Activated CD4-positive, alpha-beta memory T cell treated with anti-CD3 and anti-CD28 coated beads for 36 hours (primary cell): ENCODE data around the gene GRIN3A. TPM values are rescaled to one million over a fixed set of nuclear protein-coding genes. Genes with fewer than 3 reads are reported as not detected.

Experiments used
- CTCF ChIA-PET: fragments of 350-600 bp; sonication (Branson Sonifier 250); formaldehyde crosslinking; loops from one replicate; lab custom pipeline; 2021; ENCODE audit warnings: antibody characterized with exemption, inconsistent platforms; lab: Charles Lee
- POLR2A ChIA-PET: fragments of 350-600 bp; sonication (Branson Sonifier 250); formaldehyde crosslinking; loops from one replicate; lab custom pipeline; 2021; ENCODE audit warnings: antibody characterized with exemption; lab: Charles Lee
- DNase-seq: peaks from one replicate; pipeline ENCODE4 v3.0.0-alpha.2; 2020
- H3K27ac Mint-ChIP-seq: one replicate; pipeline ENCODE4 v1.8.0; 2021; ENCODE audit warnings: mixed read lengths
- H3K27me3 Mint-ChIP-seq: one replicate; pipeline ENCODE4 v1.8.0; 2021; ENCODE audit warnings: mixed read lengths
- H3K36me3 Mint-ChIP-seq: one replicate; pipeline ENCODE4 v1.8.0; 2021; ENCODE audit warnings: mixed read lengths
- H3K4me1 Mint-ChIP-seq: one replicate; pipeline ENCODE4 v1.8.0; 2021; ENCODE audit warnings: low read depth, mixed read lengths
- H3K4me3 Mint-ChIP-seq: one replicate; pipeline ENCODE4 v1.8.0; 2021; ENCODE audit warnings: mild to moderate bottlenecking, mixed read lengths
- H3K9me3 Mint-ChIP-seq: one replicate; pipeline ENCODE4 v1.8.0; 2021; ENCODE audit warnings: mixed read lengths
- intact Hi-C: fragments of 100-400 bp; cut with micrococcal nuclease; formaldehyde crosslinking; loops from one replicate; pipeline ENCODE4 v1.15.1; 2023
- total RNA-seq, 2 experiments: library from RNA; stranded (reverse); gene quantifications; one replicate each; pipeline ENCODE4 v1.2.3, GENCODE V29; 2021

Gene GRIN3A
- total RNA-seq, 2 experiments from 2014 or later: not detected

- POLR2A ChIA-PET: no interaction called here
- H3K4me3 Mint-ChIP-seq: no peak overlapping the region
- DNase-seq: no peak
- intact Hi-C loops: loop anchor here (2.0 to 10.0 kb wide), 2 partner anchors 17 to 117 kb away; no protein-coding TSS in a partner anchor
- no peak overlapping the region for H3K27ac Mint-ChIP-seq
- H3K4me1 Mint-ChIP-seq: peaks cover 11% of the 10 kb centered on the region
- CTCF ChIA-PET: no interaction called here
- no peaks in the 10 kb centered on the region for H3K9me3 Mint-ChIP-seq
- no peaks in the 10 kb centered on the region for H3K27me3 Mint-ChIP-seq
- H3K36me3 Mint-ChIP-seq: no peaks in the 10 kb centered on the region
These were observed 151.0 kb downstream of the GRIN3A start for GRCh38 chr9:101587332-101588043.

GRCh38 chr9:101586651-101587050, 151.8 kb downstream of the GRIN3A start:
- Mint-ChIP-seq H3K4me1 (peaks cover 11% of the 10 kb centered on the region), H3K36me3 (no peaks in the 10 kb centered on the region), H3K4me3 (no peak overlapping the region), H3K27me3 (no peaks in the 10 kb centered on the region), H3K9me3 (no peaks in the 10 kb centered on the region), H3K27ac (no peak overlapping the region)
- intact Hi-C loops: loop anchor here (2.0 to 10.0 kb wide), 2 partner anchors 16 to 118 kb away; no protein-coding TSS in a partner anchor
- DNase-seq: peak; percentile 31
- CTCF ChIA-PET: no interaction called here
- POLR2A ChIA-PET: no interaction called here

GRCh38 chr9:101585740-101586139, 152.7 kb downstream of the GRIN3A start:
- intact Hi-C loops: loop anchor here (2.0 to 10.0 kb wide), 2 partner anchors 15 to 119 kb away; no protein-coding TSS in a partner anchor
- Mint-ChIP-seq H3K27ac (no peak overlapping the region), H3K4me1 (peaks cover 11% of the 10 kb centered on the region)

GRCh38 chr9:101582553-101582952, 155.9 kb downstream of the GRIN3A start:
- peaks cover 7% of the 10 kb centered on the region for H3K4me1 Mint-ChIP-seq
- no peaks in the 10 kb centered on the region for H3K27me3 Mint-ChIP-seq
- no peaks in the 10 kb centered on the region for H3K36me3 Mint-ChIP-seq
- no peak overlapping the region for H3K4me3 Mint-ChIP-seq
- no peaks in the 10 kb centered on the region for H3K9me3 Mint-ChIP-seq
- intact Hi-C loops: loop anchor here (10.0 kb wide), 1 partner anchor 122 kb away; no protein-coding TSS in a partner anchor
- no peak for DNase-seq
- no peak overlapping the region for H3K27ac Mint-ChIP-seq
- CTCF ChIA-PET: no interaction called here
- POLR2A ChIA-PET: no interaction called here

More at GRCh38 chr9:101585740-101586139, 152.7 kb downstream of the GRIN3A start:
- no peaks in the 10 kb centered on the region for H3K36me3 Mint-ChIP-seq
- no peak overlapping the region for H3K4me3 Mint-ChIP-seq
- ChIA-PET CTCF (interaction anchor here (0.6 kb wide), 1 partner anchor 66 kb away, joined by 3 read pairs; no protein-coding TSS in a partner anchor), POLR2A (no interaction called here)
- no peaks in the 10 kb centered on the region for H3K27me3 Mint-ChIP-seq
- DNase-seq: no peak
- H3K9me3 Mint-ChIP-seq: no peaks in the 10 kb centered on the region

GRCh38 chr9:101579711-101580545, 158.5 kb downstream of the GRIN3A start:
- ChIA-PET POLR2A (interaction anchor here (0.9 kb wide), 1 partner anchor 48 kb away, joined by 3 read pairs; no protein-coding TSS in a partner anchor), CTCF (no interaction called here)
- no peak overlapping the region for H3K4me3 Mint-ChIP-seq
- H3K9me3 Mint-ChIP-seq: no peaks in the 10 kb centered on the region
- peaks cover 7% of the 10 kb centered on the region for H3K4me1 Mint-ChIP-seq
- intact Hi-C loops: loop anchor here (10.0 kb wide), 1 partner anchor 125 kb away; no protein-coding TSS in a partner anchor
- no peaks in the 10 kb centered on the region for H3K27me3 Mint-ChIP-seq
- H3K36me3 Mint-ChIP-seq: no peaks in the 10 kb centered on the region
- no peak for DNase-seq
- H3K27ac Mint-ChIP-seq: no peak overlapping the region

- H3K4me1 Mint-ChIP-seq: peaks cover 21% of the 10 kb centered on the region
- no peaks in the 10 kb centered on the region for H3K9me3 Mint-ChIP-seq
- H3K36me3 Mint-ChIP-seq: no peaks in the 10 kb centered on the region
- no peak overlapping the region for H3K4me3 Mint-ChIP-seq
- no peak overlapping the region for H3K27ac Mint-ChIP-seq
- intact Hi-C loops: no loop called here
- DNase-seq: no peak
- CTCF ChIA-PET: no interaction called here
- POLR2A ChIA-PET: no interaction called here
- H3K27me3 Mint-ChIP-seq: no peaks in the 10 kb centered on the region
These were observed 160.1 kb downstream of the GRIN3A start for GRCh38 chr9:101578378-101578777.

- POLR2A ChIA-PET: no interaction called here
- CTCF ChIA-PET: interaction anchor here (0.8 to 1.2 kb wide), 2 partner anchors 27 to 42 kb away, joined by 3 read pairs; no protein-coding TSS in a partner anchor
These were observed 163.6 kb downstream of the GRIN3A start for GRCh38 chr9:101574731-101575333.

GRCh38 chr9:101572316-101572715, 166.1 kb downstream of the GRIN3A start:
- no peaks in the 10 kb centered on the region for H3K9me3 Mint-ChIP-seq
- POLR2A ChIA-PET: no interaction called here
- H3K4me3 Mint-ChIP-seq: no peak overlapping the region
- H3K27ac Mint-ChIP-seq: peak overlapping the region; percentile 53
- no peaks in the 10 kb centered on the region for H3K27me3 Mint-ChIP-seq
- DNase-seq: no peak
- peaks cover 78% of the 10 kb centered on the region for H3K4me1 Mint-ChIP-seq
- CTCF ChIA-PET: no interaction called here
- intact Hi-C loops: loop anchor here (1.0 kb wide), 1 partner anchor 39 kb away; the partner anchor contains the start of gene RNF20
- H3K36me3 Mint-ChIP-seq: peaks cover 9% of the 10 kb centered on the region

More at GRCh38 chr9:101574731-101575333, 163.6 kb downstream of the GRIN3A start:
- Mint-ChIP-seq H3K4me3 (no peak overlapping the region), H3K27me3 (no peaks in the 10 kb centered on the region), H3K4me1 (peaks cover 56% of the 10 kb centered on the region), H3K36me3 (no peaks in the 10 kb centered on the region), H3K9me3 (no peaks in the 10 kb centered on the region), H3K27ac (no peak overlapping the region)
- DNase-seq: peak; percentile 14
- intact Hi-C loops: no loop called here

GRCh38 chr9:101571114-101571513, 167.3 kb downstream of the GRIN3A start:
- peaks cover 13% of the 10 kb centered on the region for H3K36me3 Mint-ChIP-seq

GRCh38 chr9:101569741-101570501, 168.5 kb downstream of the GRIN3A start:
- CTCF ChIA-PET: interaction anchor here (1.2 kb wide), 1 partner anchor 121 kb away, joined by 3 read pairs; no protein-coding TSS in a partner anchor
- POLR2A ChIA-PET: no interaction called here
- Mint-ChIP-seq H3K4me3 (no peak overlapping the region), H3K4me1 (peaks cover 77% of the 10 kb centered on the region), H3K27me3 (no peaks in the 10 kb centered on the region), H3K9me3 (no peaks in the 10 kb centered on the region), H3K27ac (peak overlapping the region; percentile 77), H3K36me3 (peaks cover 23% of the 10 kb centered on the region)
- DNase-seq: no peak
- intact Hi-C loops: loop anchor here (2.0 kb wide), 1 partner anchor 17 kb away; no protein-coding TSS in a partner anchor

More at GRCh38 chr9:101571114-101571513, 167.3 kb downstream of the GRIN3A start:
- Mint-ChIP-seq H3K27me3 (no peaks in the 10 kb centered on the region), H3K4me1 (peaks cover 84% of the 10 kb centered on the region), H3K27ac (peak overlapping the region; percentile 77), H3K4me3 (no peak overlapping the region), H3K9me3 (no peaks in the 10 kb centered on the region)
- intact Hi-C loops: loop anchor here (2.0 kb wide), 1 partner anchor 16 kb away; no protein-coding TSS in a partner anchor
- ChIA-PET POLR2A (no interaction called here), CTCF (no interaction called here)
- no peak for DNase-seq
